RWPE2 (cell line): ENCODE measurements around the gene MRPS15.
"Not testable (repeated sequence)": the region's sequence is repeated elsewhere in the genome, so short reads cannot be mapped to it uniquely, and the experiment has no call there.

Source experiments
- ATAC-seq: fragments of 200-7000 bp; cut with Tn5 transposase; 3 replicates; pipeline ENCODE4 v1.9.1; 2021; ENCODE audit warnings: low read depth
- DNase-seq: peaks from one replicate; pipeline ENCODE4 v3.0.0-alpha.2; 2020; ENCODE audit warnings: low spot score
- H3K27ac ChIP-seq: fragments of 450-650 bp; 2 replicates; pipeline ENCODE4 v1.5.1; 2017; ENCODE audit warnings: mild to moderate bottlenecking; ENCODE audit not compliant: poor library complexity, severe bottlenecking
- H3K27me3 ChIP-seq: fragments of 250-450 bp; sonication (Bioruptor Pico); 2 replicates; pipeline ENCODE4 v1.5.1; 2021; ENCODE audit warnings: mild to moderate bottlenecking, moderate library complexity; ENCODE audit not compliant: insufficient read depth, poor library complexity, severe bottlenecking
- H3K36me3 ChIP-seq: fragments of 250-450 bp; sonication (Bioruptor Pico); 2 replicates; pipeline ENCODE4 v1.5.1; 2020; ENCODE audit warnings: low read depth, mild to moderate bottlenecking, moderate library complexity
- H3K4me1 ChIP-seq: fragments of 250-450 bp; sonication (Bioruptor Pico); 2 replicates; pipeline ENCODE4 v1.5.1; 2021; ENCODE audit warnings: mild to moderate bottlenecking, moderate library complexity; ENCODE audit not compliant: insufficient read depth, poor library complexity, severe bottlenecking
- H3K4me3 ChIP-seq: fragments of 250-450 bp; sonication (Bioruptor Pico); 2 replicates; pipeline ENCODE4 v1.5.1; 2021; ENCODE audit warnings: mild to moderate bottlenecking, moderate library complexity; ENCODE audit not compliant: severe bottlenecking
- H3K9me3 ChIP-seq: fragments of 250-450 bp; sonication (Bioruptor Pico); 2 replicates; pipeline ENCODE4 v1.5.1; 2021; ENCODE audit warnings: mild to moderate bottlenecking, moderate library complexity; ENCODE audit not compliant: severe bottlenecking
- TF ChIP-seq, protein P1 (sequence below): fragments of 450-650 bp; IDR thresholded peaks from one replicate; pipeline ENCODE4 v1.5.1; 2017; ENCODE audit warnings: mild to moderate bottlenecking, moderate library complexity; ENCODE audit not compliant: poor library complexity, severe bottlenecking

Gene MRPS15

DNA sequence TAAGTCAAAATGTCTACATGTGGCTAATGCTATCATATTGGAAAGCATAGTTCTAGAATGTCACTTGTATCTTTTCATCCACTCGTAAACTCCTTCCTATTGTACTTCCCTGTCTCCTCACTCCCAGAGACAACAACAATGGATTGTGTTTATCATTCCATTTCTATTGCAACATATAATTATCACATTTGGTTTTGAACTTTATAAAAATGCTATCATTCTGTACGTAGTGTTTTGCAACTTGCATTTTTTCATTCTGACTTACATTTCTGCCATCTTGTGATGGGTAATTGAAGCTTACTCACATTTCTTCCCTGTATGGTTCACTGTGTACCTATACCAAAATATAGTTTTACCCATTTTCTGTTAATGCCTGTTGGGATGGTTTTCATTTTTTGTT is 33.0 kb upstream of the MRPS15 start:
- no peak for ATAC-seq
- H3K27ac ChIP-seq, result no peak overlapping the region
- no peaks in the 10 kb centered on the region for H3K9me3 ChIP-seq

DNA sequence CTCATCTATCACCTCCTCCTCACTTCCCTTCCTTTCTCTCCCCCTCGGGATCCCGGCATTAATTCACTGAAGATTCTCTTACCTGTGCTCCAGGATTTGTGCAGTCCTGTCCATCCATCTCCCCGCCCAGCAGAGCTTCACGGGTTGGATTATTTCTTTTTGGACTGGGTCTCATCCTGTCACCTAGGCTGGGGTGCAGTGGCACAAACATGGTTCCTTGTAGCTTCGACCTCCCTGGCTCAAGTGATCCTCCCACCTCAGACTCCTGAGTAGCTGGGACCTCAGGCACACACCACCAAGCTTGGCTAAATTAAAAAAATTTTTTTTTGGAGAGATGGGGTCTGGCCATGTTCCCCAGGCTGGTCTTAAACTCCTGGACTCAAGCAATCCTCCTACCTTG is 30.8 kb upstream of the MRPS15 start:
- H3K4me1 ChIP-seq, result no peaks in the 10 kb centered on the region
- TF ChIP-seq, protein P1, sequence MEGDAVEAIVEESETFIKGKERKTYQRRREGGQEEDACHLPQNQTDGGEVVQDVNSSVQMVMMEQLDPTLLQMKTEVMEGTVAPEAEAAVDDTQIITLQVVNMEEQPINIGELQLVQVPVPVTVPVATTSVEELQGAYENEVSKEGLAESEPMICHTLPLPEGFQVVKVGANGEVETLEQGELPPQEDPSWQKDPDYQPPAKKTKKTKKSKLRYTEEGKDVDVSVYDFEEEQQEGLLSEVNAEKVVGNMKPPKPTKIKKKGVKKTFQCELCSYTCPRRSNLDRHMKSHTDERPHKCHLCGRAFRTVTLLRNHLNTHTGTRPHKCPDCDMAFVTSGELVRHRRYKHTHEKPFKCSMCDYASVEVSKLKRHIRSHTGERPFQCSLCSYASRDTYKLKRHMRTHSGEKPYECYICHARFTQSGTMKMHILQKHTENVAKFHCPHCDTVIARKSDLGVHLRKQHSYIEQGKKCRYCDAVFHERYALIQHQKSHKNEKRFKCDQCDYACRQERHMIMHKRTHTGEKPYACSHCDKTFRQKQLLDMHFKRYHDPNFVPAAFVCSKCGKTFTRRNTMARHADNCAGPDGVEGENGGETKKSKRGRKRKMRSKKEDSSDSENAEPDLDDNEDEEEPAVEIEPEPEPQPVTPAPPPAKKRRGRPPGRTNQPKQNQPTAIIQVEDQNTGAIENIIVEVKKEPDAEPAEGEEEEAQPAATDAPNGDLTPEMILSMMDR, result no peak
- no peak overlapping the region for H3K27ac ChIP-seq
- no peaks in the 10 kb centered on the region for H3K9me3 ChIP-seq
- no peaks in the 10 kb centered on the region for H3K36me3 ChIP-seq
- no peaks in the 10 kb centered on the region for H3K27me3 ChIP-seq
- H3K4me3 ChIP-seq, result no peak overlapping the region
- no peak for DNase-seq
- ATAC-seq, result no peak

More for the DNA sequence above, 33.0 kb upstream of the MRPS15 start:
- no peaks in the 10 kb centered on the region for H3K27me3 ChIP-seq
- TF ChIP-seq, protein P1, result no peak
- no peaks in the 10 kb centered on the region for H3K36me3 ChIP-seq
- DNase-seq, result no peak
- H3K4me1 ChIP-seq, result no peaks in the 10 kb centered on the region
- no peak overlapping the region for H3K4me3 ChIP-seq

DNA sequence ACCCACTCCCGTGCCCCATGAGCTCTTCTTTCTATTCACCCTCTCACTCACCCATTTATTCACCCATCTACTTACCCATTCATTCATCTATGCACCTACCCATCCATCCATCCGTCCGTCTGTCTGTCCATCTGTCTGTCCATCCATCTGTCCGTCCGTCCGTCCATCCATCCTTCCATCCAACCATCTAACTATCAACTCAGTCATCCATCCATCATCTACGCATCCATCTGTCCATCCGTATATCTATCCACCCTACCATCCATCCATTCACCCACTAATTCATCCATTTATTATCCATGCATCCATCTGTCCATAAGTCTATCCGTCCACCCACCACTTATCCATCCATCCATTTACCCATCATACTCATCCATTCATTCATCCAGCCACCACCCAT is 29.3 kb upstream of the MRPS15 start:
- no peaks in the 10 kb centered on the region for H3K4me1 ChIP-seq
- TF ChIP-seq, protein P1, result no peak
- H3K27me3 ChIP-seq, result no peaks in the 10 kb centered on the region
- no peak for DNase-seq
- no peak for ATAC-seq
- no peaks in the 10 kb centered on the region for H3K36me3 ChIP-seq
- no peak overlapping the region for H3K4me3 ChIP-seq
- no peaks in the 10 kb centered on the region for H3K9me3 ChIP-seq
- no peak overlapping the region for H3K27ac ChIP-seq

DNA sequence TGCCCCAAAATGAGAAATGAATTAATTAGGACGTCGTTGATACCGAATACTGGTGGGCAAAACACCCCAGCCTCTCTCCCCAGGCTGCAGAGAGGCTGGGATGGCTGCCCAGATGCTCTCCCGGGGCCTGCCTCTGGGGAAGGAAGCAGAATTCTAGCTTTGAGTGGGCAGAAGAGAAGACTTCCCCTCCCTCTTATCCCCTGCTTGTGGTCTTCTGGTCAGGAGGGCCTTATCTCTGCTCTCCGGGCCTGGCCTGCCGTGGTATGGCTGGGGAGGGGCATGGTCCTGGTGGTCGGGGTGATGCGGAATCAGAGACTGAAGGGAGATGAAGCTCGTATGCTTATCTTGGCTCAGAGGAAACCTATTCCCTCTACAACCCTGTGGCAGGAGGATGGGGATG is 28.3 kb upstream of the MRPS15 start:
- no peak for DNase-seq
- TF ChIP-seq, protein P1, result no peak
- no peaks in the 10 kb centered on the region for H3K27me3 ChIP-seq
- H3K27ac ChIP-seq, result no peak overlapping the region
- ATAC-seq, result no peak
- no peaks in the 10 kb centered on the region for H3K9me3 ChIP-seq
- H3K4me3 ChIP-seq, result no peak overlapping the region
- no peaks in the 10 kb centered on the region for H3K36me3 ChIP-seq
- no peaks in the 10 kb centered on the region for H3K4me1 ChIP-seq

DNA sequence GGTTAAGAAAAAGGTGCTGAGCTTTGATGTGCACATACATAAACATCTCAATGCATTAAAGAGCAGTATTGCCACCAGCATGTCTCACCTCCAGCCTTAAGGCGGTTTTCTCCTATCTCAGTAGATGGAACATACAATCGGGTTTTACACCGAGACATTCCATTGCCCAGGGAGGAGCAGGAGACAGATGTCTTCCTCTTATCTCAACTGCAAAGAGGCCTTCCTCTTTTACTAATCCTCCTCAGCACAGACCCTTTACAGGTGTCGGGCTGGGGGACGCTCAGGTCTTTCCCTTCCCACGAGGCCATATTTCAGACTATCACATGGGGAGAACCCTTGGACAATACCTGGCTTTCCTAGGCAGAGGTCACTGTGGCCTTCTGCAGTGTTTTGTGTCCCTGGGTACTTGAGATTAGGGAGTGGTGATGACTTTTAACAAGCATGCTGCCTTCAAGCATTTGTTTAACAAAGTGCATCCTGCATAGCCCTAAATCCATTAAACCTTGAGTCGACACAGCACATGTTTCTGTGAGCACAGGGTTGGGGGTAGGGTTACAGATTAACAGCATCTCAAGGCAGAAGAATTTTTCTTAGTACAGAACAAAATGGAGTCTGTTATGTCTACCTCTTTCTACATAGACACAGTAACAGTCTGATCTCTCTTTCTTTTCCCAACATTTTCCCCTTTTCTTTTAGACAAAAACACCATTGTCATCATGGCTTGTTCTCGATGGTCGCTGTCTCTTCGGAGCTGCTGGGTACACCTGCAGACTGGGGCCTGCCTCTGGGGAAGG is 25.3 kb upstream of the MRPS15 start:
- DNase-seq, H3K9me3 ChIP-seq, H3K4me1 ChIP-seq, H3K36me3 ChIP-seq, H3K27ac ChIP-seq, H3K27me3 ChIP-seq, ATAC-seq, H3K4me3 ChIP-seq: not testable (repeated sequence)
